Hepatocyte (in vitro differentiated cells): ENCODE measurements around the gene TELO2. TPM values are rescaled to one million over a fixed set of nuclear protein-coding genes. Genes with fewer than 3 reads are reported as not detected.

ENCODE experiments used
- DNase-seq: peaks from one replicate; pipeline ENCODE4 v3.0.0-alpha.2; 2016; ENCODE audit warnings: low spot score
- H2AFZ ChIP-seq: fragments of 200-600 bp; sonication (generic); 2 replicates; pipeline ENCODE4 v1.6.0; 2016; ENCODE audit warnings: antibody characterized with exemption, mild to moderate bottlenecking
- H3K27ac ChIP-seq: fragments of 200-600 bp; sonication (generic); 2 replicates; pipeline ENCODE4 v1.5.1; 2016; ENCODE audit warnings: mild to moderate bottlenecking
- H3K27me3 ChIP-seq: fragments of 200-600 bp; sonication (generic); 2 replicates; pipeline ENCODE4 v1.6.1; 2016
- H3K36me3 ChIP-seq: fragments of 200-600 bp; sonication (generic); replicated peaks from 2 replicates; pipeline ENCODE4 v1.5.1; 2016; ENCODE audit warnings: low read depth; ENCODE audit not compliant: insufficient read depth
- H3K4me1 ChIP-seq: fragments of 200-600 bp; sonication (generic); 2 replicates; pipeline ENCODE4 v1.5.1; 2016; ENCODE audit warnings: mild to moderate bottlenecking, moderate library complexity; ENCODE audit not compliant: insufficient read depth
- H3K4me2 ChIP-seq: fragments of 200-600 bp; sonication (generic); 2 replicates; pipeline ENCODE4 v1.6.0; 2016
- H3K4me3 ChIP-seq: fragments of 200-600 bp; sonication (generic); 2 replicates; pipeline ENCODE4 v1.5.1; 2016; ENCODE audit warnings: mild to moderate bottlenecking
- H3K79me2 ChIP-seq: fragments of 200-600 bp; sonication (generic); 2 replicates; pipeline ENCODE4 v1.6.0; 2017; ENCODE audit warnings: mild to moderate bottlenecking
- H3K9me2 ChIP-seq: fragments of 200-600 bp; sonication (generic); replicated peaks from 2 replicates; pipeline ENCODE4 v1.6.0; 2017; ENCODE audit warnings: mild to moderate bottlenecking; ENCODE audit not compliant: insufficient read depth
- H3K9me3 ChIP-seq: fragments of 200-600 bp; sonication (generic); 2 replicates; pipeline ENCODE4 v1.5.1; 2016; ENCODE audit warnings: low read depth, mild to moderate bottlenecking
- H4K20me1 ChIP-seq: fragments of 200-600 bp; sonication (generic); 2 replicates; pipeline ENCODE4 v1.6.0; 2016; ENCODE audit warnings: mild to moderate bottlenecking; ENCODE audit not compliant: insufficient read depth, poor library complexity, severe bottlenecking
- EZH2 ChIP-seq: fragments of 200-600 bp; sonication (generic); IDR thresholded peaks from 2 replicates; pipeline ENCODE4 v1.6.1; 2016; ENCODE audit warnings: antibody characterized with exemption, mild to moderate bottlenecking, borderline replicate concordance
- EZH2phosphoT487 ChIP-seq: fragments of 200-600 bp; sonication (generic); IDR thresholded peaks from one replicate; pipeline ENCODE4 v1.6.1; 2018; ENCODE audit warnings: antibody characterized with exemption, mild to moderate bottlenecking, low read depth, moderate library complexity; ENCODE audit not compliant: unreplicated experiment, severe bottlenecking
- WGBS: methylation state at CpG from one replicate; pipeline ENCODE4 v1.1.6; 2016; ENCODE audit warnings: low lambda C conversion rate; ENCODE audit errors: missing lambda C conversion rate; 5-methylcytosine and 5-hydroxymethylcytosine counted together
- polyA plus RNA-seq: library from polyadenylated mRNA; unstranded; fragments of >200 nt; fragmentation: Nextera tagmentation; extraction: Ambion mirVana; gene quantifications from 2 replicates; pipeline ENCODE4 v1.2.1, GENCODE V29; 2016
- total RNA-seq: library from RNA; depleted of rRNA; stranded (reverse); fragments of >200 nt; gene quantifications from 2 replicates; pipeline ENCODE4 v1.2.3, GENCODE V29; 2014
- TF ChIP-seq, protein P1 (sequence below): fragments of 200-600 bp; sonication (generic); IDR thresholded peaks from 2 replicates; pipeline ENCODE4 v1.5.1; 2016; ENCODE audit warnings: antibody characterized with exemption, mild to moderate bottlenecking; ENCODE audit not compliant: poor library complexity

Gene TELO2
- 12.0 and 22.8 TPM in 2 replicates for total RNA-seq
- 50.9 and 60.3 TPM in 2 replicates for polyA plus RNA-seq

DNA sequence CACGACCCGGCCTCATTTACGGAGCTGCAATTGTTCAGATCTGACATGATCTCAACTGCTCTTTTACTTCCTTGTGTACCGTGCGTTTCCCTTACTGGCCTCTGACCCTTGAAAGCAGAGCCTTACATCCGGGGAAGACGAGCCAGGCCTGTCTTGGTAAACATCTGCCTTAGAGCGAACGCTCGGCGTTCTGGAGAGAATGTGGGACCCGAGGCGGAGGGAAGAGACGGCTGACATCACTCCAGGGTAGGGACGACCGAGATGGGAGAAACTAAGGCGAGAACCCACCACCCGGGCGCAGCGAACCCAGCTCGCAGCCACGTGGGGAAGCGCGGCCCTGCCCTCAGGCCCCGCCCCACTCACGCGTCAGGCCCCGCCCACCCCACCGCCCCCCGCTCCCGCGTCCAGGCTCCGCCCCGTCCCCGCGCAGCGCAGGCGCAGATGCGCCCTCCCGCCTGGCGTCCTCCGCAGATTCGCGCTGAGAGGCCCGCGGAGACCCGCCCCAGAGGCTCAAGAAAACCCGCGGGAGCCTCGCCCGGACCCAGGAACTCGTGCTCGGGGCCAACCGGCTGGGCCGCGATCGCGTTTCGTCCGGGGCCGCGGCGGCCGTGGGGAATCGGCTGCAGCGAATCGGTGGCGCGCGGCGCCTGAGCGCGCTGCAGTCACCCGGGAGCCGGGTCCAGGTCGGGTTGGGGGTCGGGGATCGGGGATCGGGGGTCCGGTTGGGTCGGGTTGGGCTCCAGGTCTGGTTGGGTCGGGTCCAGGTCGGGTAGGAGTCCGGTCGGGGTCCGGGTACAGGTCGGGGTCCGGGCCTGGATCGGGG, at the start of gene TELO2:
Gene TELO2, plus strand, starts transcription at position 438 of the 823 bp plus-strand sequence. CDS start 922 bp downstream, outside the sequence.
- no peaks in the 10 kb centered on the region for H3K9me2 ChIP-seq
- no peaks in the 10 kb centered on the region for H3K27me3 ChIP-seq
- no peaks in the 10 kb centered on the region for H3K36me3 ChIP-seq
- H3K9me3 ChIP-seq: no peaks in the 10 kb centered on the region
- H4K20me1 ChIP-seq: no peaks in the 10 kb centered on the region
- H3K27ac ChIP-seq: peak within 1 kb of the TSS; percentile 95
- H3K4me2 ChIP-seq: peak within 1 kb of the TSS; percentile 88
- peak within 1 kb of the TSS; percentile 91 for H2AFZ ChIP-seq
- peaks cover 17% of the 10 kb centered on the region for H3K79me2 ChIP-seq
- whole genome bisulfite sequencing: 3% methylated on average over 55 of the region's 89 CpGs
- TF ChIP-seq EZH2phosphoT487 (no peak), EZH2 (no peak)
- TF ChIP-seq, protein P1, sequence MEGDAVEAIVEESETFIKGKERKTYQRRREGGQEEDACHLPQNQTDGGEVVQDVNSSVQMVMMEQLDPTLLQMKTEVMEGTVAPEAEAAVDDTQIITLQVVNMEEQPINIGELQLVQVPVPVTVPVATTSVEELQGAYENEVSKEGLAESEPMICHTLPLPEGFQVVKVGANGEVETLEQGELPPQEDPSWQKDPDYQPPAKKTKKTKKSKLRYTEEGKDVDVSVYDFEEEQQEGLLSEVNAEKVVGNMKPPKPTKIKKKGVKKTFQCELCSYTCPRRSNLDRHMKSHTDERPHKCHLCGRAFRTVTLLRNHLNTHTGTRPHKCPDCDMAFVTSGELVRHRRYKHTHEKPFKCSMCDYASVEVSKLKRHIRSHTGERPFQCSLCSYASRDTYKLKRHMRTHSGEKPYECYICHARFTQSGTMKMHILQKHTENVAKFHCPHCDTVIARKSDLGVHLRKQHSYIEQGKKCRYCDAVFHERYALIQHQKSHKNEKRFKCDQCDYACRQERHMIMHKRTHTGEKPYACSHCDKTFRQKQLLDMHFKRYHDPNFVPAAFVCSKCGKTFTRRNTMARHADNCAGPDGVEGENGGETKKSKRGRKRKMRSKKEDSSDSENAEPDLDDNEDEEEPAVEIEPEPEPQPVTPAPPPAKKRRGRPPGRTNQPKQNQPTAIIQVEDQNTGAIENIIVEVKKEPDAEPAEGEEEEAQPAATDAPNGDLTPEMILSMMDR: no peak
- H3K4me1 ChIP-seq: peaks cover 13% of the 10 kb centered on the region
- peak within 1 kb of the TSS; percentile 65 for H3K4me3 ChIP-seq
- peak; percentile 94 for DNase-seq

DNA sequence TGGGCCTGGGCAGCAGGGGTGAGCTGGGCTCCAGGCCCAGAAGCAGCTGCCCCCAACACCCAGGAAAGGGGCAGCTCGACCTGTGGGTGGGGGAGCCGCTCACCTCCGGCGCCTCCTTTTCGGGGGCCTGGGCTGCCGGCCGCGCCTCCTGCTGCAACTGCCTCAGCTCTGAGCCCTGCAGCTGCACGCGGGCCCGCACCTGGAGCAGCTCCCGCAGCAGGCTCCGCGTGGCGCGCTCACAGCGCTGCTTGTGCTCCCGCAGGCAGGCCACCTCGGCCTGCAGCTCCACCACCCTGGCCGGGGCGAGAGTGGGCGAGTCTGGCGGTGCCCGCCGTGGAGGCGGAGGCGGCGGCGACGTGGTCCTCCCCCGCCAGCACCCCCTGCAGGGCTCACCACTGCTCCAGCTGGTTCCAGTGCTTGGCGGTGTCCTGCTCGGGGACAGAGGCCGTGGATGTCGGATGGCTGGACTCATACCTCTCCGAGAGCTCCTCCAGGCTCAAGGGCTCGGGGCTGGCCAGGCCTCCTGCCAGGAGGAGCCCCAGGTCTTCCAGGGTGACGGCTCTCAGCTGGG, 49.7 kb upstream of the TELO2 start:
- no peak overlapping the region for H2AFZ ChIP-seq
- no peaks in the 10 kb centered on the region for H3K27me3 ChIP-seq
- H3K36me3 ChIP-seq: no peaks in the 10 kb centered on the region
- no peak overlapping the region for H3K27ac ChIP-seq
- TF ChIP-seq, protein P1: no peak
- TF ChIP-seq EZH2: no peak
- TF ChIP-seq EZH2phosphoT487: no peak
- H3K4me3 ChIP-seq: no peak overlapping the region
- no peaks in the 10 kb centered on the region for H3K9me3 ChIP-seq
- no peaks in the 10 kb centered on the region for H3K79me2 ChIP-seq
- no peaks in the 10 kb centered on the region for H3K9me2 ChIP-seq
- H3K4me2 ChIP-seq: no peak overlapping the region
- no peaks in the 10 kb centered on the region for H3K4me1 ChIP-seq
- no peak for DNase-seq
- no peaks in the 10 kb centered on the region for H4K20me1 ChIP-seq
- WGBS: 86% methylated on average over 25 of the region's 38 CpGs

DNA sequence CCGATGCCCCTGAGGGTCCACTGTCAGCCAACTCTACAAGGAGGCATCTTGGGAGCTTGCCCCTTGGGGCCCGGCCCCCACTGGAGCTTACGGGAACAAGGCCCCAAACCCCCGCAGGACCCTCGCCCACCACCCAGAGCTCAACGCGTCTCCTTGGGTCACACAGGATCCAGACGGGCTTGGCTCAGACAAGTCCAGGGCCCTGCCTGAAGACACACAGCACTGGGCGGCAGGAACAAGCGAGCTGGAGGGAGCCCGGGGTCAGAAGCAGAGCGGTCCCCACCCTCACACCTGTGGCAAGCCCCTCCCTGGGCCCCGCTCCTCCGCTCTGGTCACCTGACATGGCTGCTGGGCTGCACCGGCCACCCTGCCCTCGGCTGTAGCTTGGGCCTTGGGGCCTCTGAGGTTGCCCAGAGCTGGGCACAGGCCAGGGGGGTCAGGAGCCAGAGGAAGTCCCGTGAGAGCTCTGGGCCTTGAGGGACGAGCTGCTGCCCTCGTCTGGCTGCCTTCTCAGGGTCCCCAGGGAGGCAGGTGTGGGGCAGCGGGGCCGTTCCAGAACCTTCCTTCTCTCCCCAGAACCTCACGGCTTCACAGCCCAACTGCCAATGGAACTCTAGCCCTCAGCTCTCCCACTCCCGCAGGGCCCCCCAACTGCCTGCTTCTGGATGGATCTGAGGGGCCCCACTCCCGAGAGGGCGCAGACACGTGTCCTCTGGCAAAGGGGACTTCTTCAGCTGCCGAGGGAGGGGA, 49.0 kb upstream of the TELO2 start, which contains the start of gene CCDC154:
Gene CCDC154, minus strand, starts transcription at position 577 of the 750 bp plus-strand sequence. Its CDS starts 234 bp downstream, at position 343.
- DNase-seq: no peak
- H4K20me1 ChIP-seq: no peaks in the 10 kb centered on the region
- WGBS: 90% methylated on average over 24 of the region's 27 CpGs
- no peaks in the 10 kb centered on the region for H3K9me2 ChIP-seq
- H3K36me3 ChIP-seq: no peaks in the 10 kb centered on the region
- H3K4me1 ChIP-seq: no peaks in the 10 kb centered on the region
- no peaks in the 10 kb centered on the region for H3K79me2 ChIP-seq
- no peak within 1 kb of the TSS for H3K4me2 ChIP-seq
- no peaks in the 10 kb centered on the region for H3K9me3 ChIP-seq
- no peak for TF ChIP-seq EZH2
- TF ChIP-seq, protein P1: no peak
- TF ChIP-seq EZH2phosphoT487: no peak
- no peak within 1 kb of the TSS for H3K4me3 ChIP-seq
- H2AFZ ChIP-seq: no peak within 1 kb of the TSS
- H3K27me3 ChIP-seq: no peaks in the 10 kb centered on the region
- no peak within 1 kb of the TSS for H3K27ac ChIP-seq
